GM12878 (cell line): ENCODE data around the gene ICA1L. TPM values are rescaled to one million over a fixed set of nuclear protein-coding genes. Genes with fewer than 3 reads are reported as not detected.

ENCODE experiments used
- ATAC-seq: fragments of 200-7000 bp; cut with Tn5 transposase; 3 replicates; pipeline ENCODE4 v1.9.1; 2020; ENCODE audit warnings: mild to moderate bottlenecking, moderate library complexity
- BruUV-seq: library from RNA; stranded (reverse); fragments of 400-500 nt; replicated peaks from 2 replicates; lab custom pipeline; 2021; lab: Mats Ljungman, UMichigan
- CTCF ChIA-PET: fragments of 300-600 bp; sonication (Branson Sonifier 250); formaldehyde crosslinking; extraction: SDS; loops from one replicate; lab custom pipeline; 2021; ENCODE audit warnings: inconsistent platforms; lab: Yijun Ruan, JAX
- POLR2A ChIA-PET: fragments of 350-600 bp; formaldehyde crosslinking; extraction: SDS; loops from one replicate; lab custom pipeline; 2021; ENCODE audit warnings: inconsistent platforms; lab: Charles Lee
- RAD21 ChIA-PET: fragments of 300-600 bp; sonication (Branson Sonifier 250); formaldehyde crosslinking; loops from one replicate; lab custom pipeline; 2023; ENCODE audit warnings: antibody characterized with exemption; ENCODE audit not compliant: unreplicated experiment; lab: Charles Lee
- SMC1A ChIA-PET: fragments of 300-600 bp; sonication (Branson Sonifier 250); formaldehyde crosslinking; loops from one replicate; lab custom pipeline; 2023; ENCODE audit not compliant: unreplicated experiment, uncharacterized antibody; lab: Charles Lee
- DNase-seq: peaks from one replicate; pipeline ENCODE4 v3.0.0-alpha.2; 2011; ENCODE audit warnings: low read depth, low spot score
- FAIRE-seq: peaks from 3 replicates; lab custom pipeline; 2011; peaks lifted over from hg19 to GRCh38; lab: Jason Lieb, UNC
- H2AFZ ChIP-seq: 2 replicates; pipeline ENCODE4 v1.6.0; 2011; ENCODE audit warnings: low read depth, low read length, control low read depth; ENCODE audit not compliant: control insufficient read depth
- H3K27ac ChIP-seq: 2 replicates; pipeline ENCODE4 v1.5.1; 2011; ENCODE audit warnings: control low read depth; ENCODE audit not compliant: control insufficient read depth, insufficient read depth
- H3K27me3 ChIP-seq, 2 experiments: replicated peaks in 1 of 2; 2 replicates each; pipeline versions ENCODE4 v1.6.0 to v1.6.1; 2011; ENCODE audit warnings: low read length in 1 of 2; ENCODE audit not compliant: control insufficient read depth in 2 of 2, insufficient read depth in 2 of 2
- H3K36me3 ChIP-seq, 2 experiments: 2 replicates each; pipeline ENCODE4 v1.5.1; 2011; ENCODE audit warnings: low read length in 1 of 2; ENCODE audit not compliant: control insufficient read depth in 2 of 2, insufficient read depth in 2 of 2
- H3K4me1 ChIP-seq: 2 replicates; pipeline ENCODE4 v1.6.1; 2011; ENCODE audit warnings: mild to moderate bottlenecking, low read length, moderate library complexity, mixed read lengths; ENCODE audit not compliant: control insufficient read depth, insufficient read depth
- H3K4me2 ChIP-seq: 2 replicates; pipeline ENCODE4 v1.6.0; 2011; ENCODE audit warnings: control low read depth; ENCODE audit not compliant: control insufficient read depth, insufficient read depth
- H3K4me3 ChIP-seq: fragments of 200-600 bp; sonication (generic); 2 replicates; pipeline ENCODE4 v1.5.1; 2016
- H3K79me2 ChIP-seq: 2 replicates; pipeline ENCODE4 v1.6.0; 2011; ENCODE audit warnings: low read length; ENCODE audit not compliant: control insufficient read depth, insufficient read depth
- H3K9ac ChIP-seq: 2 replicates; pipeline ENCODE4 v1.8.0; 2011; ENCODE audit warnings: low read length, control low read depth, mixed read lengths; ENCODE audit not compliant: control insufficient read depth, insufficient read depth
- H3K9me3 ChIP-seq: replicated peaks from 3 replicates; pipeline ENCODE4 v1.5.1; 2011; ENCODE audit warnings: mild to moderate bottlenecking, low read length; ENCODE audit not compliant: control insufficient read depth, insufficient read depth
- H4K20me1 ChIP-seq: 2 replicates; pipeline ENCODE4 v1.6.0; 2011; ENCODE audit not compliant: control insufficient read depth, insufficient read depth
- CTCF ChIP-seq, 3 experiments: IDR thresholded peaks in 2 of 3; conservative IDR thresholded peaks in 1 of 3; 2 replicates each; pipeline ENCODE4 v1.5.1; 2011; ENCODE audit warnings: low read depth in 3 of 3, low read length in 3 of 3, mild to moderate bottlenecking in 3 of 3, control low read depth in 2 of 3, moderate library complexity in 2 of 3, inconsistent platforms in 1 of 3, mixed read lengths in 1 of 3; ENCODE audit not compliant: control insufficient read depth in 2 of 3, insufficient read depth in 1 of 3; ENCODE audit errors: extremely low read depth in 1 of 3
- IRF4 ChIP-seq: IDR thresholded peaks from 2 replicates; pipeline ENCODE4 v1.6.1; 2011; ENCODE audit warnings: low read depth, low read length
- KAT2A ChIP-seq: conservative IDR thresholded peaks from 2 replicates; pipeline ENCODE4 v1.6.1; 2011; ENCODE audit warnings: low read depth, low read length; ENCODE audit not compliant: control insufficient read depth
- RFX5 ChIP-seq: IDR thresholded peaks from 2 replicates; pipeline ENCODE4 v1.6.1; 2011; ENCODE audit warnings: low read depth, low read length, improper control_type of control experiment
- TAF1 ChIP-seq: IDR thresholded peaks from 2 replicates; pipeline ENCODE4 v1.6.1; 2011; ENCODE audit warnings: mild to moderate bottlenecking, low read depth, low read length, borderline replicate concordance
- WGBS: methylation state at CpG from one replicate; pipeline ENCODE4 v1.1.6; 2016; ENCODE audit warnings: low lambda C conversion rate; ENCODE audit not compliant: insufficient replicate concordance, insufficient coverage; ENCODE audit errors: missing lambda C conversion rate; 5-methylcytosine and 5-hydroxymethylcytosine counted together
- in situ Hi-C: fragments of 300-500 bp; cut with MboI; formaldehyde crosslinking; loops from 9 replicates; pipeline ENCODE4 v1.14.3; 2018; ENCODE audit warnings: mixed read lengths
- intact Hi-C: fragments of 100-400 bp; cut with micrococcal nuclease; formaldehyde crosslinking; loops from one replicate; pipeline ENCODE4 v1.14.2; 2022; ENCODE audit not compliant: unreplicated experiment
- polyA plus RNA-seq, 11 experiments: library from polyadenylated mRNA; depleted of rRNA in 4 of 11; unstranded in 6 of 11; stranded (reverse) in 5 of 11; fragments of >200 nt; fragmentation: Nextera tagmentation in 4 of 11; fragmentation: Illumina TruSeq in 1 of 11; extraction: Ambion mirVana in 4 of 11; extraction: Trizol in 1 of 11; gene quantifications; 1 replicate in 1 of 11; 2 replicates in 10 of 11; pipeline versions ENCODE4 v1.2.1 to v1.2.3, GENCODE V29; 2011 to 2016; ENCODE audit warnings: inconsistent platforms in 2 of 11, missing spikeins in 2 of 11, low read depth in 1 of 11
- total RNA-seq, 4 experiments: library from RNA; depleted of rRNA in 3 of 4; stranded (reverse); fragments of >200 nt in 3 of 4; fragmentation: Illumina TruSeq in 1 of 4; extraction: Trizol in 1 of 4; gene quantifications; 2 replicates each; pipeline versions ENCODE4 v1.2.1 to v1.2.3, GENCODE V29; 2013 to 2021
- TF ChIP-seq, protein P1 (sequence below): fragments of 450-650 bp; IDR thresholded peaks from 2 replicates; pipeline ENCODE4 v1.6.1; 2017; ENCODE audit warnings: mild to moderate bottlenecking, moderate library complexity

Gene ICA1L
- total and polyA plus RNA-seq, 10 of the 15 experiments (the other 5 are each of a cell fraction or from before 2014, with no cell fraction given), result 0.85 to 7.4 (median 3.6) TPM

DNA sequence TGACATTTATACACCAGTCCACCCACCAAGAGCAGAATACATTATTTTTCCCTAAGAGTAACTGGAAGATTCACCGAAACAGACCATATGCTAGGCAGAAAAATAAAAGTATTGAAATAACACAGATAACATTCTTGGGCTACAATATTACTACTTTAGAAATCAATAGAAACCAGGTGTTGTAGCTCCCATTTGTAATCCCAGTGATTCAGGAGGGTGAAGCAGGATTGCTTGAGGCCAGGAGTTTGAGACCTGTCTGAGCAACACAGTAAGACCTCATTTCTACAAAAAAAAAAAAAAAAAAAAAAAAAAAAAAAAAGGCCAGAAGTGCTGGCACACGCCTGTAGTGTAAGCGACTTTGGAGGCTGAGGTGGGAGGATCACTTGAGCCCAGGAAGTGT is 9.6 kb downstream of the ICA1L start:
- no peak overlapping the region for H3K9ac ChIP-seq
- H3K27ac ChIP-seq, result no peak overlapping the region
- H3K9me3 ChIP-seq, result no peaks in the 10 kb centered on the region; the same call in 2 of the 3 replicates
- no peaks in the 10 kb centered on the region for H3K36me3 ChIP-seq
- H3K4me1 ChIP-seq, result no peaks in the 10 kb centered on the region
- CTCF ChIA-PET, result interaction anchor here (0.7 kb wide), 1 partner anchor 23 kb away, joined by 3 read pairs; no protein-coding TSS in a partner anchor
- ATAC-seq, result no peak
- DNase-seq, result no peak
- H3K27me3 ChIP-seq, result no peaks in the 10 kb centered on the region
- TF ChIP-seq TAF1 (no peak), KAT2A (no peak), RFX5 (no peak), IRF4 (no peak), CTCF (IDR thresholded peaks at IDR 0.05 in 2 of 3, conservative IDR thresholded peaks at IDR 0.05 in 1 of 3; ENCODE audit: control insufficient read depth in 2 of 3, extremely low read depth in 1 of 3, insufficient read depth in 1 of 3, low read depth in 3 of 3, low read length in 3 of 3) (no peak)
- TF ChIP-seq, protein P1, sequence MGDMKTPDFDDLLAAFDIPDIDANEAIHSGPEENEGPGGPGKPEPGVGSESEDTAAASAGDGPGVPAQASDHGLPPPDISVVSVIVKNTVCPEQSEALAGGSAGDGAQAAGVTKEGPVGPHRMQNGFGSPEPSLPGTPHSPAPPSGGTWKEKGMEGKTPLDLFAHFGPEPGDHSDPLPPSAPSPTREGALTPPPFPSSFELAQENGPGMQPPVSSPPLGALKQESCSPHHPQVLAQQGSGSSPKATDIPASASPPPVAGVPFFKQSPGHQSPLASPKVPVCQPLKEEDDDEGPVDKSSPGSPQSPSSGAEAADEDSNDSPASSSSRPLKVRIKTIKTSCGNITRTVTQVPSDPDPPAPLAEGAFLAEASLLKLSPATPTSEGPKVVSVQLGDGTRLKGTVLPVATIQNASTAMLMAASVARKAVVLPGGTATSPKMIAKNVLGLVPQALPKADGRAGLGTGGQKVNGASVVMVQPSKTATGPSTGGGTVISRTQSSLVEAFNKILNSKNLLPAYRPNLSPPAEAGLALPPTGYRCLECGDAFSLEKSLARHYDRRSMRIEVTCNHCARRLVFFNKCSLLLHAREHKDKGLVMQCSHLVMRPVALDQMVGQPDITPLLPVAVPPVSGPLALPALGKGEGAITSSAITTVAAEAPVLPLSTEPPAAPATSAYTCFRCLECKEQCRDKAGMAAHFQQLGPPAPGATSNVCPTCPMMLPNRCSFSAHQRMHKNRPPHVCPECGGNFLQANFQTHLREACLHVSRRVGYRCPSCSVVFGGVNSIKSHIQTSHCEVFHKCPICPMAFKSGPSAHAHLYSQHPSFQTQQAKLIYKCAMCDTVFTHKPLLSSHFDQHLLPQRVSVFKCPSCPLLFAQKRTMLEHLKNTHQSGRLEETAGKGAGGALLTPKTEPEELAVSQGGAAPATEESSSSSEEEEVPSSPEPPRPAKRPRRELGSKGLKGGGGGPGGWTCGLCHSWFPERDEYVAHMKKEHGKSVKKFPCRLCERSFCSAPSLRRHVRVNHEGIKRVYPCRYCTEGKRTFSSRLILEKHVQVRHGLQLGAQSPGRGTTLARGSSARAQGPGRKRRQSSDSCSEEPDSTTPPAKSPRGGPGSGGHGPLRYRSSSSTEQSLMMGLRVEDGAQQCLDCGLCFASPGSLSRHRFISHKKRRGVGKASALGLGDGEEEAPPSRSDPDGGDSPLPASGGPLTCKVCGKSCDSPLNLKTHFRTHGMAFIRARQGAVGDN, result no peak
- no peak overlapping the region for H3K4me3 ChIP-seq
- H3K79me2 ChIP-seq, result no peaks in the 10 kb centered on the region
- H4K20me1 ChIP-seq, result no peaks in the 10 kb centered on the region
- no peak overlapping the region for H3K4me2 ChIP-seq
- in situ Hi-C loops, result no loop called here
- intact Hi-C loops, result no loop called here
- POLR2A ChIA-PET, result interaction anchor here (0.6 kb wide), 2 partner anchors 190 to 295 kb away, joined by 3 read pairs; no protein-coding TSS in a partner anchor
- 80% methylated on average over 3 of the region's 3 CpGs for WGBS
- SMC1A ChIA-PET, result no interaction called here
- no peak for FAIRE-seq
- RAD21 ChIA-PET, result no interaction called here
- H2AFZ ChIP-seq, result no peak overlapping the region
- BruUV-seq, result no TSS peak
